ENCODE data around the gene XRN2.

The XRN2 gene

DNA sequence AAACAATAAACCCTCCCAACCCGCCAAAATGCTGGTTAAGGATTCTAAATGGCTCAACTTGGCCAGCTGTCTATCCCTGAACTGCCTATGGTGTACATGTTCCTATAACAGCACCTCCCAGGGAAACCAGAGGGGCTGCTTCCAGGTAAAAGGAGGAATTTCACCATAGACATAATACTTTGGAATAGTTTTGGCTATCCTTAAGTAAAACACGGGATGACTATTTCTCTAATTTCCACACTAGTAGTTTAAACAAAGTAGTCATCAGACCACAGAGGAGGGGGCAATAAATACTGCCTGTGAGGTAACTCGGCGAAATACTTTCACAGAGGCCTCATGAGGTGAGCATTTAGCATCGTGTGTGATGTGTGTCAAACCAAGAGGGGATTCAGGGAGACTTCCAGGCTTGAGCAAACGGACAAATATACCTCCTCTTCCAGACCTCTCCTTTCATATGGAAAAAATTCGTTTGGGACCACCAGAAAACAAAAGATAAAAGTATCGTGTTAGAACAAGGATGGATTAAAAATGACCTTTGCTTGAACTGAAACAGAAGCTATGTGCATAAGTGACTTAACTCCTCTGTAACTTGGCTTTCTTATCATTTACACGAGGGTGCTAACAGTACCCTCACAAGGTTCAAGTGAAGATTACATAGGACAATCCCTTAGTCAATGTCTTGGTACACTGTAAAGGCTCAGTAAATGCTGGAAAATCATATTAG, 1.0 kb upstream of the XRN2 start:
- DNase-seq, result peak; percentile 52

DNA sequence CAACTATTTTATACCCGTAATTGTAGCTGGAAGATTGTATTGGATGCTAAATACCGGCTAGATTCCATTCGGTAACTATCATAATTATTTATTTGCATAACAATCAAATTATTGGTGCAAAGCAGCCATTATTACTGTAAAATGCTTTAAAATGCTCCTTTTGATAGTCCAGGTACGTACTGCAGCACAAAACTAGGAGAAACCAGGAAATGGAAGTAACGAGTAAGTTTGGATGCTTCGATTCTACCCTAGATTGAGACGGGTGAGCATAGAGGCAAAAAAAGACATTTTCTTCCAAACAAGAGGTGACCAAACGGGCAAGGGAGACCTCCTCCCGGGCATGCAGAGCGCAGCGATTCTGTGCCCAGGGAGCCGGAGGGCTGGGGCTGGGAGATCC, 469 bp upstream of the XRN2 start:
- no peak for DNase-seq

DNA sequence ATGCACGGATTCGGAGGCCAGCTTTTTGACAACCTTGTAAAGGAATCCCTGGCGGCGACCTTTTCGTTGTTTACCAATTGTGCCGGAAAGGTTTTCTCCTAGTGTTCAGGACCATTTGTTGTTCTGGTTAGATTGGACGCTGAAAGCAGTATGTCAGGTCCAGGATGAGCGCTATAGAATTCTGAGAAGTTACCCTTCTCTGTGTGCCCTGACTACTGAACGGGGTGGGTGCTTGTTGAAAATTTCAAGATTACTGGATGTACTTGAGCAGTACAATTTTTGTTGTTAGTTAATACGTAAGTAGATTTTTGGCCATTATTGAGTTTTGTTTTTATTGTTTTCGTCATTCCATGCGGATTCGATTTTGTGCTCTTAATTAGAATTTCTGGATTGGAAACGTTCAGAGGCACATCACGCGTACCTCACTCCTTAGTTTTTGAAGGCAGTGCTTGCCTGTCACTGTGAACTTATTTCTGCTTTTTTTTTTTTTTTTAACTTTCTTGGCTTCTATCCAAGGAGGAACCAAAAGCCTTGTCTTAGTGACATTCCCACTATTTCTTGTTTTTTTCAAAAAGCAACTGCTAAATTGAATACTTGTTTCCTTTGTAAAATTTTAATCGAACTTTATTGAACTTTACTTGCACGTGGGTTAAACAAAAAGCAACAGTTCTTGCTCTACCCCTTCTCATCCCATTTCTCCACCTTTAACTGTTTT, 898 bp downstream of the XRN2 start:
- no peak for DNase-seq

DNA sequence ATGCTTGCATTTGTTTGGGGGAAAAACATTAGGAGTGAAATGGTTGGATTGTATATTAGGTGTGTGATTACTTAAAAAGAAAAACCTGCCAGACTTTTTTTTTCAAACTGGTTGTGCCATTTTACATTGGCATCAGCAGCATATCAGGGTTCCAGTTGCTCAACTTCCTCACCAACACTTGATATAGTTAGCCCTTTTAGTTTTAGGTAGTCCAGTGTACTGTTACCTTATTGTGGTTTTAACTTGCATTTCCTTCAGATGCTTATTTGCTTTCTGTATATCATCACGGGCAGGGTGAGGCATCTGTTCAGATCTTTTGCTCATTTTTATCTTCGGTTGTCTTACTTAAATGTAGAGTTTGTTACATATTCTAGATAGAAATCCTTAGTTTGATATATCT, 5.2 kb downstream of the XRN2 start:
- no peak for DNase-seq

DNA sequence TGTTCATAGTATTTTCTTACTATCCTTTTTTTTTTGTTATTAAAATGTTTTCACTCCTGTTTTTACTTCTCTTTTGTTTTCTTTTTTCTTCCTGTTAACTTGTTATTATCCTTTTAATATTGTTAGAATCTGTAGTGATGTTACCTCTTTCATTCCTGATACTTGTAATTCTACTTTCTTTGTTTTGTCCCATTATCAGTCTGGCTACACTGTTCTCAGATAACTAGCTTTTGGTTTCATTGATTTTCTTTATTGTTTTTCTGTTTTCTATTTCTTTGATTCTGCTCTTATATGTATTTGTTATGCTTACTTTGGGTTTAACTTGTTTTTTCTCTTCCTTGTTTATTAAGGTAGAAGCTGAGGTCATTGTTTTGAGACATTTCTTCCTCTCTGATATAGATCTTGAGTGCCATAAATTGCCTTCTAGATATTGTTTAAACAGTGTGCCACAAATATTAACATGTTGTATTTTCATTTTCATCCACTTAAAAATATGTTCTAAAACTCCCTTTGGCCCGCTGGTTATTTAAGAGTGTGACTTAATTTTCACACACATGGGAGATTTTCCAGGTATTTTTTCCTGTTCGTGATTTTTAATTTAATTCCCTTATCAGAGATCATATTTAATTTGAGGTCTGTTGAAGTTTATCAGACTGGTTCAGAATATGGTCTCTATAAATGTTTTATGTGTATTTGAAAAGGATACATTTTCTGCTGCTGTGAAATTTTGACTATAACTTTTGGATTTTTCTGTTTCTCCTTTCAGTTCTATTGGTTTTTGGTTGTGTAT, 6.7 kb downstream of the XRN2 start:
- no peak for DNase-seq

DNA sequence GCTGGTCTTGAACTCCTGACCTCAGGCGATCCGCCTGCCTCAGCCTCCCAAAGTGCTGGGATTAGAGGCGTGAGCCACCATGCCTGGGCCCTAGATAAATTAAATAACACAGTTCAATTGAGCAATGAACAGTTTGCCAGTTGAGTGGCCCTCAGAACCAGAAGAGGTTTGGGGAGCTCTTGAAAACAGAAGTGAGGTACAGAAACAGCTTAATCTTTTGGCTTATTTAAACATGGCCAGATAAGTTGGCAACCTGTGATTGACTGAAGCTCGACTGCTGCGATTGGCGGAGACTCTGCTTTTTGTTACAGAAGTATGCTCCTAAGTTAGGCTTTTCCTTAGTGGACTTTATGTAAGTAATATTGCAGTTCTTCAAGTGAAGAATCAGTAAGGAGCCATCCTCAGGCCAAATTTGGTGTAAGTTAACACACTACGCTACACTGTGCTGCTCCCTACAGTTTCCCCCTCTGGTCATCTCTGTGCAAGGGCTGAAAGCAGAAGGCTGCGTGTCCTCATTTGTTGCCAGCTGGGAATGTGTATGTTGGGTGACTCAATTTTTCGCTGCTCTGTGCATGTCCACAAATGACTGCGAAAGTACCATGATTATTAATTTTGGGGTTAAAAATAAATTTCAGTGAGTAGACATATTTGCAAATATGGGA, 9.8 kb downstream of the XRN2 start:
- no peak for DNase-seq

DNA sequence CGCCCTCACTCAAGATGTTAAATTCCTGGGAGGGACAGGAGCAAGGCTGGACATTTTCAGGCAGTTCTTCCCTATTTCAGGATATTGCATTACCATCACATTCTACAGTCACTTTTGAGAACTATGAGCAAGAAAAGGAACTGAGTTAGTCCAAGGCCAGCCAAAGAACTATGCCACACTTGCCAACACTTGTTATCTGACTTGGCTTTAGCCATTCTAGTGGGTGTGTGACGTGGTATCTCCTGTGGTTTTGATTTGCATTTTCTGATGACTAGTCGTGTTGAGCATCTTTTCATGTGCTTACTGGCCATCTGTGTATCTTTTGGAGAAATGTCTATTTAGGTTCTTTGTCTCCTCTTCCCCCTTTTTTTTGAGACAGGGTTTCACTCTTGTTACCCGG, 12.0 kb downstream of the XRN2 start:
- no peak for DNase-seq

DNA sequence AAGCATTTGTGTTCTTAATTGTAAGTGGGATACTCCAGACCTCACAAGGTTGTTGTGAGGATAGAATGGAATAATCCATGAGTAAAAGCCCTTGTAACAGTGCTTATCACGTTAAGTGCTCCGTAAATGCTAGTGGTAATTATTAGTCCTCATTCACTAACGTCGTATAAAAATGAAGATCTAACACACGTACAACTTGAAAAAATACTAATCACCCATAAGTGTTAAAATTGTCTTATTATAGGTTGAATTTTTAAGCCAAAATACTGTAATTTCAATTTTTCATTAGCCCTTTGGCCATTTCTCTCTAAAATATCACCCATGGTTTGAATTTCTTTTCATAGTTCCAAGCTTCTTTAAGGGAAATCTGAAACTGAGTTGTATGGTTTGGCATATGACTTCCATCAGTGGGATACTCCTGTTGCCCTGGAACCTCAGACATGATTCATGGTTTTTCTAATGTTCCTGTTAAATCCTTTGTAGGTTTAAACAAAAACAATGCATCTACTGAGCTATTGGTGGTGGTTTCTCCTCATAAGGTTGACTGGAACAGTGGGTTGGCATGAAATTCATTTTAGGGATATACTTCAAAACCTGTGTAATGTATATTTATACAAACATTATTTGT, 19.1 kb downstream of the XRN2 start:
- no peak for DNase-seq

DNA sequence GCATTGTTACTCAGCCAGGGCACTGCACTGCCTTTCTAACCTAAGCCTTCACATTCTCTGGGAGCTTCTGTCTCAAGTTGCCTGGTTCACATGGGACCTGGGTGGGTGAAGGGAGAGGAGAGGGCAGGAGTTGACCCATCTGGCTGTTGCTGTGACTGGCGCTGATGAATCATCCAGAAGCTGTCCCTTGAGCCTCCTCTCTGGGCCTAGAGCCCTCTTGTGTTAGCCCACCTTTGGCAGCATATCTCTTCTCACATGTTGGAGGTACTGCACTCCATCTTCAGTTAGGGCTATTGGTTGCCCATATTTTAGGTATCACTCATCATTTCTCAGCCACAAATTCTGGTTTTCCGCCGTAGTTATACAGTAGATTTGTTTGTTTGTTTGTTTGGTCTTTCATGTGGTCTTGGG, 19.8 kb downstream of the XRN2 start:
- no peak for DNase-seq

DNA sequence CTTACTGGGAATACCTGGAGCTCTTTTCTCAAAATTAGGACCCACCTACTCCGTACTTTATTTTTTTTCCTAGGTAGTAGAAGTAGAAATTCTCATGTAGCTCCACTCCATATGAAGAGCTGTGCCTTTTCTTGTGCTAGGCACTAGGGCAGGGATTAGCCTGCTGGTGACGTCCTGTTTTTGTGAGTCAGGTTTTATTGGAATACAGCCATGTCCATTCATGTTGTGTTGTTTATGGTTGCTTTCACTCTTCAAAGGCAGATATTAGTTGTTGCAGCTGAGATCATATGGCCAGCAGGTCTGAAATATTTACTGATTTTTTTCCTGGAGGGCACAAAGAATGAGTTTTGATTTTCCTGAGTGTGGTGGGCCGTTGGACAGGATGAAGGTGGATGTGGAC, 20.5 kb downstream of the XRN2 start:
- DNase-seq, result no peak

DNA sequence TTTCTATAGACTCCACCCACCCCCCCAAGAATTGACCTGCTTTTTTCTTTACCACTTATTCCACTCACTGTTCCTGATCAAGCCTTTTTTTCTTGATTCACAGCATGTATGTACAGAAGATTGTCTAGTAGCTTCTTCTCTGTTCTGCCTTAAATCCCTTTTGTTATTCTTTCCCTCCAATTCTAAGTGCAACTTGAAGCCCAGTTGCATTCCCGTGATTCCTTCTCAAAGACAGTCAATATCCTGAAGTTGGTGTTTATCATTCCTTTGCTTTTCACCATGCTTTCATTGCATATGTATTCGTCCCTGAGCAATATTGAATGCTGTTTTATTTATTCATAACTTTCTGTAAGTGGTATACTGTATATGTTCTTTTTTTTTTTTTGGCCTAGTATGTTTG, 21.0 kb downstream of the XRN2 start:
- DNase-seq, result no peak

DNA sequence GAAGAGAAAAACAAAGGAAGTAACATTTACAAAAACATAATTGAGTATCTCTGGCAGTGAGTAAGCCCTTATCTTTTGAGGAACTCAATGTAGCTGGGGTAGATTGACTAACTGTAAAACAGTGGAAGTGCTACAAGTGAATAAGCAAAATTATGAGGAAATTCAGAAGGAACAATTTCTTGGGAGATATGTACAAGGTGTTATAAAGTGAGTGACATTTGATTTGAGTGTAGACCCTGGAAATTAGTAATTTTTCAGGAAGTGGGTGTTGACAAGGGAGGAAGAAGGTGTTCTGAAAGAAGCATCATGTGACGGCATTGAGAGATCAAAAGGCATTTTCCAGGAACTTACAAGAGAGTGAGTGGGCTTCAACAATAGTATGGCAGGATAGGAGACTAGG, 22.2 kb downstream of the XRN2 start:
- no peak for DNase-seq

DNA sequence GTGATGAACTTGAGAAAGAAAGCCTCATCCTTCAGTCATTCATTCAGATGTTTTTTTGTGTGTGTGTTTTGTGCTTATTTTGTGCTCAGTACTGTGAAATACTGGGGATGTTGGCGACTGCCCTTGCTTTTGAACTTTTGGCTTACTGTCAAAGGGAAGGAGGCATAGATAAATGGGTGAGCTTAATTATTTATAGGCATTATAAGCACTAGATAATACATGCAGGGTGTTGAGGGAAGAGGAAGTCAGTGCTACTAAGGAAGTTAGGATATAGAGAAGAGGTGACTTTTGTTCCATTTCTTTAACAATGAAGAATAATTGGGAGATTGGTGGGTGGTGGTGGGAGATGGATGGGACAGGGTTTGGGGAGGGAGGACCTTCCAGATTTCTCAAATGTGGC, 23.6 kb downstream of the XRN2 start:
- DNase-seq, result no peak

DNA sequence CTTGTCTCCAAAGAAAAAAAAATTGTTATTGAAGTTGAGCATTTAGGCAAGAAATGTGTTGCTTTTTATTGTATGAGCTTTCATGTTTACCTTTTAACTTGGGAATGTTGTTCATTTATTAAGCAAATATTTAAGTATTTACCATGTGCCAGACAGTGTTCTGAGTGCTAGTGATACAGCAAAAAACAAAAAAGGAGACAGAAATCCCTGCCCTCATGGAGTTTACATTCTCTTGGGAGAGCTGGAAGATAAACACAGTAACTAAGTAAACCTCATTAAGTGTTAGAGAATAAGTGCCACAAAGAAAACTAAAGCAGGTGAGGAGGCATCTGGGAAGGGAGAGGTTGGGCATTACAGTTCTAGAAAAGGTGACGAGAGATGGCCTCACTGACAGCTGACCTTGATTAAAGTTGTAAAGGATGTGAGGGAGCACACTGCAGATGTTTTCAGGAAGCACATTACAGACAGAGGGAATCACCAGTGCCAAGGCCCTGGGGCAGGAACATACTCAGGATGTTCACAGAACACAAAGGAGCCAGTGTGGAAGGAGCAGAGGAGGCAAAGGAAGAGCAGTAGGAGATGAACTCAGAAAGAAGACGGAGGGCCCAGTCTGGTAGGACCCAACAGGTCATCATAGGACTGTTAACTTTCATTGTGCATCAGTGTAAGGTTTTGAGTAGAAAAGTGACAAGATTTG, 33.5 kb downstream of the XRN2 start:
- DNase-seq, result no peak

DNA sequence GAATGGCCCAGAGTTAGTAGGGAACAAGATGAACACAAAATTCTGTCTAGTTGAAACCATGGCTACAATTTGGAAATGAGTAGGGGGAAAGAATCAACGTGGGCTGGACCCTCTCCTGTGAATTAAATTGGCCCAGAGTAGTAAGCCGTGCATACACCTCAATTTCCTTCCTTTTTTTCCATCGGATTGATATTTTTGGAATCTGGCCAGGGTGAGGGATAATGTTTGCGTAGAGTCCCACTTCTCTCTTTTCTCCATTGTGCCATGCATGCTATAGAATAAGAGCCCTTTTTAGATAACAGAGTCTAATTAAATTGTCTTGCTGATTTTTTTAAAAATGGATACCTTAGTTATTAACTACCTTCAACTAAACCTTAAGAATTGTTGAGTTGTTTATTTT, 35.2 kb downstream of the XRN2 start:
- DNase-seq, result no peak

DNA sequence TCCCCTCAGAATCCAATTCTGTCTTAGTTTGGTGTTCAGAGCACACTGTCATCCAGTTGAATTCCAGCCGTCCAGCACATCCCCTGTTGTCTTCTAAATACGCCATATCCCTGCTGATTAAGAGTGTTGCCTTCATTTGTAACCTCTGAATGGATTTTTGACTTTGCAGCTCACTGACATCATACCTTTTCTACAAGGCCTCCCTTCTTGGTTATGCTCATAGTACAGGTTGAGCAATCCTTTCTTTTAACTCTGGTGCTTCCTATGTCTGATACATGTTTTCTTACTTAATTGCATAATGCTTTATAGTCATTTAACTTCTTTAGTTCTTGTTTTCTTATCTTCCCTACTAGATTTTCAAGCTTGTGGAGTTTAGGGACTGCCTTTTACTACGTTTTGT, 36.4 kb downstream of the XRN2 start:
- DNase-seq, result no peak

DNA sequence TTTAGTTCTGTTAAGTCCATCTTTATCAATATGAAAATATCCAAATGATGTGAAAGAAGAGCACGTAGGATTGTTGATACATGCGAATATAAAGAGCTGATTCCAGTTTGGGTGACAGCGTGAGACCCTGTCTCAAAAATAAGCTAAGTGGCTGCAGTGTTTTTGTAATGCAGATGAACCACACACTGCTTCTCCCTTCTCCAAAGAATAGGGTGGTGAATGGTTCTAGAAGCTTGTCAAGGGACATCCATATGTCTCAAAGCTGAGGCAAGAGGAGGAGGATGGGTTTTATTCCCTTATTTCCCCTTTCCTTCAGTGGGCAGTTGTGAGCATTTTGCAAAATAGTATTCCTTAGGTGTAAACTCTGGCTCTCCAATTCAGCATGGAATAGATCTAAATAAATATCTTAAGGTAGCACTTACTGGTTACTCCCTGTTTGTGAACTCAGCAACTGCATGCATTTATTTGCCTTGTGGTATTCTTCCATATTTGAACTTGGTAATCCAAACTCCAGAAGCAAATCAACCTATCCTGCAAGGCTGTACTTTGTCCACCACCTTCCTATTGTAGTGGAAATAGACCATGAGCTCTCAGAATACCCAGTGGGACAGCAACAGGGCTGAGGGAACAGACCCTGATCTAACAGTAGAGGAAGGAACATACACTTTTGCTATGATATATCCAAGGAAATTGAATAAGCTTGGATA, 38.0 kb downstream of the XRN2 start:
- DNase-seq, result no peak

DNA sequence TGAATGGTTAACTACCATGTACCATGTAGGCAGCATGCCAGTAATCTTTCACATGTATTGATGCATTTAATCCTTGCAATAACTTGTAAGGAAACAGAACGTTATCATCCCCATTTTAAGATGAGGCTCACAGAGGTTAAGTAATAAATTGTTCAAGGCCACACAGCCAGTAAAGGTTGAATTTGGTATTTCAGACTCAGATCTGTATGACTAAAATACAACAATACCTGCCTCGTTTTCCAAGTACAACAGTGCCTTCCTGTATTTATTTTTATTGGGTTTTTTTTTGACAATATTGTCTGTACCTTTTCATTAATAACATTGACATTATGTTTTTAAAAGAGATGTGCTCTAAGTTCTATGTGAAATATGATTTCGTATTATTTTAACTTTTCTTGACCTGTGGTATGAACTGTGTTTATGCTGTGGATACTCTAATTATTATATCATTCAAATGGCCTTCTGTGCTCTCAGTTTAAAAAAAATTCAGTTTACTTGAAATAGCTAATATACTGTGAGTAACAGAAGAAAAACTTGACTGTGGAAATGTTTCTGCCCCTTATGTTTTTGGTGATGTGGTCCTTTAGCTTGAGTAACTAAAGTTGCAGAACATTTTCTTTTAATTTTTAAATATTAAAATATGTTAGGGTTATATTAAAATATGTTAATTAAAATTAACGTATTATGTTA, 39.7 kb downstream of the XRN2 start:
- DNase-seq, result no peak

DNA sequence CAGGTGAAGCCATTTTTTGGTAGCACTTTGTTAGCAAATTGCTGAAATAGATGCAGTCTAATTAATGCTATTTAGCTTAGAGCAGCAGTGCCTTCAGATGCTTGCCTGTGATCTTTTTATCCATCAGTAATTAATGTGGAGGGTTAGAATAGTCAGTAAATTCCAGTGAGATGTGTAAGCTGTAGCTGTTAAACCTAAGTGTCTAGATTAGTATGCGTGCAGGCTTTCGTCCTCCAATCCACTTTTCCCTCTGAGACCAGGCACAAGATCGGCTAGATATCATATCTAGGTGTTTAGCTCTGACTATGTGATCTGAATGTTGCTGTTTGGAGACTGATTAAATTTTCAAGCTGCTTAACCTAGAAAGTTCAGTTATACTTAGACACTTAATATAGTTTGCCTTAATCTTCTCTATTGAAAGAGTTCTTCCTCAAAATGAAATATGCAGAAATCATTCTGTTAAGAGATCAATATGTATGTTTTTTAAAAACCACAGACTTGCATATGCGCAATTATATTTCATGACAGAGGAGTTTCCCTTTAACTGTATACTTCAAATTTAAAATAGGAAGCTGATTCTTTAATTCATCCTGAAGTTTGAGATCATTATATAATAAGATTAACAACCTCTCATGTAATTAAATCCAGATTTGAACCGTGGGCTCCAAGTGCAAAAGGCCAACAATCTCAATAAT, 41.2 kb downstream of the XRN2 start:
- no peak for DNase-seq

DNA sequence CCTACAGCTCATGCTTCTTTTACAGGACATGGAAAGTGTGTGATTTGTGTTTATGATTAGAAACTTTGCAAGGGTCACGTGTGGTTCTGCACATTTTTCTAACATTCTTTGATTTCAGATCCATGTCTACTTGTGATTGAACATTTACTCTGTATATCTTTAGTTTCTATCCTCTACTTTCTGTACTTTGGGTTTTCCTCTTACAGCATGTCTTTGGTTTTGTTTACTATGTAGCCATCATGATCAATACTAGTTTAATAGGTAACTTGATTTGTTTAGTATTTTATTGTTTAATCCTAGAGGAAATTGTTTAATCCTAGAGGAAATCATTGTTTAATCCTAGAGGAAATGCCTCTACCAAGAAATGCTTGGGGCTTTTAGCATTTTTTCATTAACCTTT, 41.8 kb downstream of the XRN2 start:
- DNase-seq, result no peak

Data from eye (tissue), 1 donor.